ENCODE measurements around the gene NACA2.

DNA sequence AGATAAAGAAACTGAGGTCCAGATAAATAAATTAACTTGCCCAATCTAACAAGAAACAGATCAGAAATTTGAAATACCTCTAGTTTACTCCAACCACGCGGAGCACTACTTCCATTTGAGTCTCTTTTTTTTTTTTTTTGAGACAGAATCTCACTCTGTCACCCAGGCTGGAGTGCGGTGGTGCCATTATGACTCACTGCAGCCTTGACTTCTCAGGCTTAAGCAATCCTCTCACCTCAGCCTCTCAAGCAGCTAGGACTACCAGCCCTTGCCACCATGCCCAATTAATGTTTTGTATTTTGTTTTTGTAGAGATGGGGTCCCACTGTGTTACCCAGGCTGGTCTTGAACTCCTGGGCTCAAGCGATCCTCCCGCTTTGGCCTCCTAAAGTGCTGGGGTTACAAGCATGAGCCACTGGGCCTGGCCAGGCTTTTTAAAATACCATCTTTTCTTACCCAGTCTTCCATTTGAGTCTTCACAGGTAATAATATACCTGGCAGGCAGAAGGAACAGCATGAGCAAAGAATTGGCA, 3.3 kb upstream of the NACA2 start:
- TF ChIP-seq, protein P1, sequence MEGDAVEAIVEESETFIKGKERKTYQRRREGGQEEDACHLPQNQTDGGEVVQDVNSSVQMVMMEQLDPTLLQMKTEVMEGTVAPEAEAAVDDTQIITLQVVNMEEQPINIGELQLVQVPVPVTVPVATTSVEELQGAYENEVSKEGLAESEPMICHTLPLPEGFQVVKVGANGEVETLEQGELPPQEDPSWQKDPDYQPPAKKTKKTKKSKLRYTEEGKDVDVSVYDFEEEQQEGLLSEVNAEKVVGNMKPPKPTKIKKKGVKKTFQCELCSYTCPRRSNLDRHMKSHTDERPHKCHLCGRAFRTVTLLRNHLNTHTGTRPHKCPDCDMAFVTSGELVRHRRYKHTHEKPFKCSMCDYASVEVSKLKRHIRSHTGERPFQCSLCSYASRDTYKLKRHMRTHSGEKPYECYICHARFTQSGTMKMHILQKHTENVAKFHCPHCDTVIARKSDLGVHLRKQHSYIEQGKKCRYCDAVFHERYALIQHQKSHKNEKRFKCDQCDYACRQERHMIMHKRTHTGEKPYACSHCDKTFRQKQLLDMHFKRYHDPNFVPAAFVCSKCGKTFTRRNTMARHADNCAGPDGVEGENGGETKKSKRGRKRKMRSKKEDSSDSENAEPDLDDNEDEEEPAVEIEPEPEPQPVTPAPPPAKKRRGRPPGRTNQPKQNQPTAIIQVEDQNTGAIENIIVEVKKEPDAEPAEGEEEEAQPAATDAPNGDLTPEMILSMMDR (IDR thresholded peaks at IDR 0.05) = no peak
- no peak for TF ChIP-seq POLR2A (IDR thresholded peaks at IDR 0.05)
